MM.1S (cell line): ENCODE results near the gene INSR.

Experiments
- DNase-seq: peaks from one replicate; pipeline ENCODE4 v3.0.0-alpha.2; 2015
- H2AFZ ChIP-seq: fragments of 300-600 bp; sonication (generic); 2 replicates; pipeline ENCODE4 v1.6.0; 2016; ENCODE audit warnings: antibody characterized with exemption, low read length
- H3F3A ChIP-seq: fragments of 300-600 bp; sonication (generic); 2 replicates; pipeline ENCODE4 v1.6.1; 2016; ENCODE audit warnings: mild to moderate bottlenecking, antibody characterized with exemption, low read length, moderate library complexity, mixed read lengths; ENCODE audit not compliant: insufficient read depth
- H3K27ac ChIP-seq: fragments of 300-600 bp; sonication (generic); 2 replicates; pipeline ENCODE4 v1.5.1; 2016; ENCODE audit warnings: mild to moderate bottlenecking, low read length
- H3K27me3 ChIP-seq: fragments of 300-600 bp; sonication (generic); replicated peaks from 2 replicates; pipeline ENCODE4 v1.6.0; 2016; ENCODE audit warnings: low read length; ENCODE audit not compliant: insufficient read depth
- H3K36me3 ChIP-seq: fragments of 300-600 bp; sonication (generic); replicated peaks from 2 replicates; pipeline ENCODE4 v1.6.1; 2016; ENCODE audit warnings: mild to moderate bottlenecking, low read length, mixed read lengths; ENCODE audit not compliant: insufficient read depth
- H3K4me1 ChIP-seq: fragments of 300-600 bp; sonication (generic); 2 replicates; pipeline ENCODE4 v1.6.1; 2016; ENCODE audit warnings: low read length, mixed read lengths
- H3K4me2 ChIP-seq: fragments of 300-600 bp; sonication (generic); 2 replicates; pipeline ENCODE4 v1.6.0; 2016; ENCODE audit warnings: low read depth, low read length
- H3K4me3 ChIP-seq: fragments of 300-600 bp; sonication (generic); 2 replicates; pipeline ENCODE4 v1.5.1; 2016; ENCODE audit warnings: low read length, mixed read lengths
- H3K79me2 ChIP-seq: fragments of 300-600 bp; sonication (generic); 2 replicates; pipeline ENCODE4 v1.6.1; 2016; ENCODE audit warnings: mixed run types, low read length, mixed read lengths
- H3K9ac ChIP-seq: fragments of 300-600 bp; sonication (generic); 2 replicates; pipeline ENCODE4 v1.6.1; 2016; ENCODE audit warnings: low read length, mixed read lengths
- H3K9me2 ChIP-seq: fragments of 300-600 bp; sonication (generic); replicated peaks from 2 replicates; pipeline ENCODE4 v1.6.1; 2016; ENCODE audit warnings: mild to moderate bottlenecking, low read length, mixed read lengths; ENCODE audit not compliant: insufficient read depth
- H3K9me3 ChIP-seq: fragments of 300-600 bp; sonication (generic); replicated peaks from 2 replicates; pipeline ENCODE4 v1.6.1; 2016; ENCODE audit warnings: mild to moderate bottlenecking, low read length, mixed read lengths; ENCODE audit not compliant: insufficient read depth
- H4K20me1 ChIP-seq: fragments of 300-600 bp; sonication (generic); 2 replicates; pipeline ENCODE4 v1.6.1; 2016; ENCODE audit warnings: mild to moderate bottlenecking, low read length, moderate library complexity, mixed read lengths; ENCODE audit not compliant: insufficient read depth
- EZH2 ChIP-seq: fragments of 300-600 bp; sonication (generic); optimal IDR thresholded peaks from 2 replicates; pipeline ENCODE3; 2017; ENCODE audit warnings: low read depth, mild to moderate bottlenecking, antibody characterized with exemption, low read length, mixed read lengths
- EZH2phosphoT487 ChIP-seq: fragments of 300-600 bp; sonication (generic); IDR thresholded peaks from 2 replicates; pipeline ENCODE4 v1.6.1; 2018; ENCODE audit warnings: antibody characterized with exemption, low read length
- TF ChIP-seq, protein P1 (sequence below): fragments of 300-600 bp; sonication (generic); IDR thresholded peaks from 2 replicates; pipeline ENCODE4 v1.5.1; 2016; ENCODE audit warnings: antibody characterized with exemption, low read length, mixed read lengths

Gene INSR

GRCh38 chr19:7268705-7269098 lies 25.5 kb downstream of the INSR start:
- peaks cover 44% of the 10 kb centered on the region for H3K79me2 ChIP-seq
- H3K36me3 ChIP-seq = no peaks in the 10 kb centered on the region
- no peak overlapping the region for H3K27ac ChIP-seq
- H3F3A ChIP-seq = no peaks in the 10 kb centered on the region; the same call in 1 of the 2 replicates
- no peaks in the 10 kb centered on the region for H3K4me1 ChIP-seq
- no peaks in the 10 kb centered on the region for H4K20me1 ChIP-seq
- no peaks in the 10 kb centered on the region for H3K9me2 ChIP-seq
- no peak overlapping the region for H3K4me2 ChIP-seq
- no peaks in the 10 kb centered on the region for H3K27me3 ChIP-seq
- no peak overlapping the region for H3K9ac ChIP-seq
- H3K4me3 ChIP-seq = no peak overlapping the region
- H3K9me3 ChIP-seq = no peaks in the 10 kb centered on the region
- TF ChIP-seq EZH2 = no peak
- TF ChIP-seq EZH2phosphoT487 = no peak
- TF ChIP-seq, protein P1, sequence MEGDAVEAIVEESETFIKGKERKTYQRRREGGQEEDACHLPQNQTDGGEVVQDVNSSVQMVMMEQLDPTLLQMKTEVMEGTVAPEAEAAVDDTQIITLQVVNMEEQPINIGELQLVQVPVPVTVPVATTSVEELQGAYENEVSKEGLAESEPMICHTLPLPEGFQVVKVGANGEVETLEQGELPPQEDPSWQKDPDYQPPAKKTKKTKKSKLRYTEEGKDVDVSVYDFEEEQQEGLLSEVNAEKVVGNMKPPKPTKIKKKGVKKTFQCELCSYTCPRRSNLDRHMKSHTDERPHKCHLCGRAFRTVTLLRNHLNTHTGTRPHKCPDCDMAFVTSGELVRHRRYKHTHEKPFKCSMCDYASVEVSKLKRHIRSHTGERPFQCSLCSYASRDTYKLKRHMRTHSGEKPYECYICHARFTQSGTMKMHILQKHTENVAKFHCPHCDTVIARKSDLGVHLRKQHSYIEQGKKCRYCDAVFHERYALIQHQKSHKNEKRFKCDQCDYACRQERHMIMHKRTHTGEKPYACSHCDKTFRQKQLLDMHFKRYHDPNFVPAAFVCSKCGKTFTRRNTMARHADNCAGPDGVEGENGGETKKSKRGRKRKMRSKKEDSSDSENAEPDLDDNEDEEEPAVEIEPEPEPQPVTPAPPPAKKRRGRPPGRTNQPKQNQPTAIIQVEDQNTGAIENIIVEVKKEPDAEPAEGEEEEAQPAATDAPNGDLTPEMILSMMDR = no peak
- DNase-seq = no peak
- no peak overlapping the region for H2AFZ ChIP-seq

GRCh38 chr19:7267792-7268704 lies 26.2 kb downstream of the INSR start:
- TF ChIP-seq, protein P1 = no peak
- no peak for TF ChIP-seq EZH2
- TF ChIP-seq EZH2phosphoT487 = no peak
- no peaks in the 10 kb centered on the region for H4K20me1 ChIP-seq
- DNase-seq = no peak
- no peaks in the 10 kb centered on the region for H3K9me3 ChIP-seq
- no peak overlapping the region for H3K27ac ChIP-seq
- H3F3A ChIP-seq = no peaks in the 10 kb centered on the region; the same call in 1 of the 2 replicates
- no peaks in the 10 kb centered on the region for H3K36me3 ChIP-seq
- no peak overlapping the region for H2AFZ ChIP-seq
- H3K4me1 ChIP-seq = no peaks in the 10 kb centered on the region
- no peaks in the 10 kb centered on the region for H3K27me3 ChIP-seq
- no peaks in the 10 kb centered on the region for H3K9me2 ChIP-seq
- H3K79me2 ChIP-seq = peaks cover 49% of the 10 kb centered on the region
- H3K4me3 ChIP-seq = no peak overlapping the region
- no peak overlapping the region for H3K4me2 ChIP-seq
- no peak overlapping the region for H3K9ac ChIP-seq

- Histone ChIP-seq H3K79me2 (peaks cover 58% of the 10 kb centered on the region), H3K27me3 (no peaks in the 10 kb centered on the region), H3K9me3 (no peaks in the 10 kb centered on the region), H3K9me2 (no peaks in the 10 kb centered on the region), H2AFZ (no peak overlapping the region), H3K4me1 (no peaks in the 10 kb centered on the region), H3F3A (no peaks in the 10 kb centered on the region; the same call in 1 of the 2 replicates), H3K27ac (no peak overlapping the region), H3K9ac (no peak overlapping the region), H3K36me3 (no peaks in the 10 kb centered on the region), H3K4me3 (no peak overlapping the region), H4K20me1 (no peaks in the 10 kb centered on the region), H3K4me2 (no peak overlapping the region)
- DNase-seq = no peak
- TF ChIP-seq EZH2phosphoT487 (no peak), EZH2 (no peak)
- TF ChIP-seq, protein P1 = no peak
Observed at GRCh38 chr19:7266832-7267231, 27.4 kb downstream of the INSR start.
